GM10248 (cell line): ENCODE measurements around the gene F2RL3.

Experiments used
- CTCF ChIA-PET: fragments of 300-600 bp; sonication (Branson Sonifier 250); formaldehyde crosslinking; extraction: SDS; loops from one replicate; lab custom pipeline; 2021; ENCODE audit warnings: antibody characterized with exemption; lab: Yijun Ruan, JAX
- POLR2A ChIA-PET: fragments of 350-650 bp; sonication (Branson Sonifier 250); formaldehyde crosslinking; extraction: SDS; loops from one replicate; lab custom pipeline; 2020; ENCODE audit warnings: antibody characterized with exemption; lab: Yijun Ruan, JAX
- DNase-seq: peaks from one replicate; pipeline ENCODE4 v3.0.0; 2012; ENCODE audit errors: extremely low spot score
- TF ChIP-seq, protein P1 (sequence below): IDR thresholded peaks from 2 replicates; pipeline ENCODE4 v1.5.1; 2012; ENCODE audit warnings: mild to moderate bottlenecking, low read depth; ENCODE audit errors: extremely low read depth, missing control alignments, control extremely low read depth

The F2RL3 gene

DNA sequence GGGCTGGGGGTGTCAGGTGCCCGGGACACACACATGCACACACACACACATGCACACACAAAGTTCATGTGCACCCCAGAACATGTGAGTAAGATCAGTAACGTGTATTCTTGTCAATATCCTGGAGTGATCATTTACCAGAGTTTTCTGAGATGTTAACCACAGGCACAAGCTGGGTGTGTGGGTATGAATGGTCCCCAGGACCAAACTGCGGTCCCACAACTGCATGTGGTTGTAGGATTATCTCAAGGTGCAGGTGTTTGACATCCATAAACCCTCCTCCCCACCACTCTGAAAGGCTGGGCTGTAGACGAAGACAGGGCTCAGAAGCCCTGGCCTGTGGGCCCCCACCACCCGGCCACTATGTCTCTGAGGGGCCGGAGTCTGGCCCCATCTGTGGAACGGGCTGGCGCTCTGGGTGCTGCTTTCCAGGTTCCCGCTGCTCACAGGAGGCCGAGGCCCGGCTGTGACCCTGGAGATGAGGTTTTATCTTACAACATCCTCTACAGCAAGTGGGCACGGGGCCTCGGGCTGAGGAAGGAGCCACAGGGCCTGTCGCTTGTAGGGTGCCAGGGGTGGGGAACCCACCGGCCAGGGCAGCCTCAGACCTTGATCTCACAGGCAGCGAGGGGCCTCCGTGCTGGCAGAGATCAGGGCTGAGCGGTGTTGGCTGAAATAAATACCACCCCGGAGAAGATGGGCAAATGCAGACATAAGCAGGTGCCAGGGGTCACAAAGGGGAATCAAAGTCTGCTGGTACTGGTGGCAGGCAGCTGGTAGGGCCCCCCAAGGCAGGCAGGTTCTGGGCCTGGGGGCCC is 4.3 kb downstream of the F2RL3 start:
- ChIA-PET CTCF (no interaction called here), POLR2A (no interaction called here)
- no peak for DNase-seq
- TF ChIP-seq, protein P1, sequence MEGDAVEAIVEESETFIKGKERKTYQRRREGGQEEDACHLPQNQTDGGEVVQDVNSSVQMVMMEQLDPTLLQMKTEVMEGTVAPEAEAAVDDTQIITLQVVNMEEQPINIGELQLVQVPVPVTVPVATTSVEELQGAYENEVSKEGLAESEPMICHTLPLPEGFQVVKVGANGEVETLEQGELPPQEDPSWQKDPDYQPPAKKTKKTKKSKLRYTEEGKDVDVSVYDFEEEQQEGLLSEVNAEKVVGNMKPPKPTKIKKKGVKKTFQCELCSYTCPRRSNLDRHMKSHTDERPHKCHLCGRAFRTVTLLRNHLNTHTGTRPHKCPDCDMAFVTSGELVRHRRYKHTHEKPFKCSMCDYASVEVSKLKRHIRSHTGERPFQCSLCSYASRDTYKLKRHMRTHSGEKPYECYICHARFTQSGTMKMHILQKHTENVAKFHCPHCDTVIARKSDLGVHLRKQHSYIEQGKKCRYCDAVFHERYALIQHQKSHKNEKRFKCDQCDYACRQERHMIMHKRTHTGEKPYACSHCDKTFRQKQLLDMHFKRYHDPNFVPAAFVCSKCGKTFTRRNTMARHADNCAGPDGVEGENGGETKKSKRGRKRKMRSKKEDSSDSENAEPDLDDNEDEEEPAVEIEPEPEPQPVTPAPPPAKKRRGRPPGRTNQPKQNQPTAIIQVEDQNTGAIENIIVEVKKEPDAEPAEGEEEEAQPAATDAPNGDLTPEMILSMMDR, result no peak

DNA sequence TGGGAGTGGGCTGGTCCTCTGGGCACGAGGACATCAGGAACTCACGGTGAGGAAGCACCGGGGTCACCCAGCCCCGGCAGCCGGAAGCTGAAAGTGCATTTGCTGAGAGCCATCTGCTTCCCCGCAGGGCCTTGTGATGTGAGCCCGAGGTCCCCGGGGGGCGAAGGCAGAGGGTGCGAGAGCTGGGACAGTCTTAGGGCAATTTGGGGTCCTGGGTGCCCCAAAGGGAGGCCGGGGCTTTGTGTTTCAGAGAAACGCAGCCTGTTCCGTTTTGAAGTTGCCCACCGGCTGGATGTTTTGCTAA is 4.8 kb downstream of the F2RL3 start:
- ChIA-PET CTCF (interaction anchor here (1.3 kb wide), 1 partner anchor 17 kb away, joined by 3 read pairs; no protein-coding TSS in a partner anchor), POLR2A (no interaction called here)
- TF ChIP-seq, protein P1, result no peak
- DNase-seq, result no peak

DNA sequence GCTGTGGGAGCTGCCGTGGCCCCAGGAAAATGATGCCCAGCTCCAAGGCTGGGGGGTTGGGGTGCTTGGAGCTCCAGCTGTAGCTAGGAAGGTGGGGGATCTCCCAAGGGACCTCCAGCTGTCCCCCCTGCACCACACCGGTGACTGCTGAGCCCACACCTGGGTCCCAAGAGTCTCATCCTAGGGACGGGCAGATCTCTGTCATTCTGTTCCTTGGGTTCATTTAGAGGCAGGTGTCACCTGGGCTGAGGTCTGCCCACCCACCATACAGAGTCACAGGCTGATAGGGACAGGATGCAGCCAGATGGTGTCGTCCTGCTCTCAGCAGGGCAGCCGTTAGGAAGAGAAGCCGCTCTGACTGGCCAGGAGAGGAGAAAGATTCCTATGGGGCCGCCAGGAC is 5.3 kb downstream of the F2RL3 start:
- ChIA-PET CTCF (interaction anchor here (1.3 kb wide), 1 partner anchor 17 kb away, joined by 3 read pairs; no protein-coding TSS in a partner anchor), POLR2A (interaction anchor here (0.6 kb wide), 1 partner anchor 570 kb away, joined by 3 read pairs; the partner anchor contains the start of gene KLF2)
- no peak for DNase-seq
- TF ChIP-seq, protein P1, result no peak

DNA sequence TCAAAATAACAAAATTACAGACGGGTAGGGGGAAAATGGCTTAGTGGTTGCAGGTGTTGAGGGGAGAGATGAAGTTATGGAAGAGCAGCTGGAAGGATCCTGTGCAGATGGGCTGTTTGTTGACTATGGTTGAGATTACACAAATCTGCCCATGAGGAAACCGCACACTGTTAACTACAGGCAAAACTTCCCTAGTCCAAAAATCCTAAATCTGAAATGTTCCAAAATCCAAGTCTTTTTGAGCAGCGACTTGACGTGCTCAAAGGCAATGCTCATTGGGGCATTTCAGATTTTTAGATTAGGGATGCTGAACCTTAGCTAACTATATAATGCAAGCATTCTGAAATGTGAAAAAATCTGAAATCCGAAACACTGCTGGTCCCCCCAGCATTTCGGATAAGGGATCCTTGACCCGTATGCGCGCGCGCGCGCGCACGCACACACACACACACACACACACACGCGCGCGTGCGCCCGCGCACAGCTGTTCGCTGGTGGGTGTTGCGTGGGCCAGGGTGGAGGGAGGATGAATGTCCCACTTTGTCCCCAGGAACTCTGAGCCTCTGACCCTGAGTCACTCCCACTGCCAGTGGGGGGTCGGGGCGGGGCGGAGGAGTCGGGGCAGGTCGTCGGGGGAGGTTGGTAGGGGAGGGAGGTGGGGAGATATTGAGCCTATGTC is 6.8 kb downstream of the F2RL3 start:
- TF ChIP-seq, protein P1, result no peak
- ChIA-PET POLR2A (no interaction called here), CTCF (no interaction called here)
- no peak for DNase-seq

DNA sequence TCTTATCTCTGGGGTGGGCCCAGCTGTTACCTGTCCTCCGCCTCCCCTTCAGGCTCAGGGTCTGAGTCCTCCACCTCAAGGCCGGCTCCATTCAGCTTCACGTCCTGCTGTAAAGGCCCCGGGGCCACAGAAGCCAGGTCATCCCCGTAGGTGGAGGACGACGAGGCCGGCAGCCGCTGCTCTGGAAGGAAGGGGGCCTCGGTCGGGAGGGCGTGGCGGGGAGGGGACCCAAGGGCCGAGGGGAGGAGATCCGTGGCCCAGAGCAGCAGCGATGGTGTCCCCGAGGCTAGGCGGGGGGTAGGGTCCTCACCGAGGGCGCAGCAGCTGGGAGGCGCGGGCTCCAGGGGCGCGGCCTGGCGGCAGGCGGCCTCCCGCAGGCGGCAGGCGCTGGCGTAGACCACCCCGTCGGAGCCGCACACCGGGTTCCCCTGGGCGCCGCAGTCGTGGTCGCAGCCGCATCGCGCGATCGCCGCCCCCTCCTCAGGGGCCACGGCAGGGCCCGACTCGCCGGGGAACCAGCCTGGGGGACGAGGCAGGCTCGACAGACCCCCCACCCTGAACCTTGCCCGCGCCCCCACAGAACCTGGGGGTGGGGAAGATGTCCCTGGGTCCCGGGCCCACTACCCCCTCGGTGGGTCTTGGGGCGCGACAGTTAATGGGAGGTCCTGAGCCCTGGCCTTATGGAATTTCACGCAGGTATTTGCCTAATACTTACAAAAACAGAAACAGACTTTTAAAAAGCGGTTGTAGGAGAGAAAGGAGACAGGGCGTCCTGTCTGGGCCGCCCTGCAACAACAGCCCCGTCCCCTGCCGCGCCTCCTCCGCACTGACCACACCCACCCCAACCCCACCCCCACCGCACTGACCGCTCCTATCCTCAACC is 7.6 kb downstream of the F2RL3 start:
- ChIA-PET POLR2A (no interaction called here), CTCF (no interaction called here)
- DNase-seq, result no peak
- TF ChIP-seq, protein P1, result no peak
